Measurements from ENCODE around the gene CAPN13.

The CAPN13 gene, protein sequence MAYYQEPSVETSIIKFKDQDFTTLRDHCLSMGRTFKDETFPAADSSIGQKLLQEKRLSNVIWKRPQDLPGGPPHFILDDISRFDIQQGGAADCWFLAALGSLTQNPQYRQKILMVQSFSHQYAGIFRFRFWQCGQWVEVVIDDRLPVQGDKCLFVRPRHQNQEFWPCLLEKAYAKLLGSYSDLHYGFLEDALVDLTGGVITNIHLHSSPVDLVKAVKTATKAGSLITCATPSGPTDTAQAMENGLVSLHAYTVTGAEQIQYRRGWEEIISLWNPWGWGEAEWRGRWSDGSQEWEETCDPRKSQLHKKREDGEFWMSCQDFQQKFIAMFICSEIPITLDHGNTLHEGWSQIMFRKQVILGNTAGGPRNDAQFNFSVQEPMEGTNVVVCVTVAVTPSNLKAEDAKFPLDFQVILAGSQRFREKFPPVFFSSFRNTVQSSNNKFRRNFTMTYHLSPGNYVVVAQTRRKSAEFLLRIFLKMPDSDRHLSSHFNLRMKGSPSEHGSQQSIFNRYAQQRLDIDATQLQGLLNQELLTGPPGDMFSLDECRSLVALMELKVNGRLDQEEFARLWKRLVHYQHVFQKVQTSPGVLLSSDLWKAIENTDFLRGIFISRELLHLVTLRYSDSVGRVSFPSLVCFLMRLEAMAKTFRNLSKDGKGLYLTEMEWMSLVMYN

DNA sequence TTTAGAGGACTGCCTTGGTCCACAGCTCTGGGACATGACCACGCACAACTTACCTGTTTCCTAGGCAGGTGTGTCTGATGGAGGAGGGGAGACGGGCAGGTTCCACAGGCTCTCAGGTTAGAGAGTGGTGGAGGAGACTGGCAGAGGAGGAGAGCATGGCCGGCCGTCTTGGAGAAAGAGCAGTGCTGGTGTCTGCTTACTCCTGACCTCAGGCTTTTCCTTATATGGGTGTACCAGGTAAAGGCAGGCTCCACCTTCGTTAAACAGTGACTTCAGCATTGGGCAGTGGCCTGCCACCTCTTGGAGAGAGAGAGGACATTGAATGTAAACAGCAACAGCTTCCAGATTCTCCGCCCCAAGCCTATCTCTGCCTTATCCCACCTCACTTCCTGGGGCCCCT is at the start of gene CAPN13:
CAPN13 (minus strand) TSS at position 198 of the 400 bp plus-strand sequence. CDS start 20,121 bp downstream, outside the sequence.
- DNase-seq = no peak

DNA sequence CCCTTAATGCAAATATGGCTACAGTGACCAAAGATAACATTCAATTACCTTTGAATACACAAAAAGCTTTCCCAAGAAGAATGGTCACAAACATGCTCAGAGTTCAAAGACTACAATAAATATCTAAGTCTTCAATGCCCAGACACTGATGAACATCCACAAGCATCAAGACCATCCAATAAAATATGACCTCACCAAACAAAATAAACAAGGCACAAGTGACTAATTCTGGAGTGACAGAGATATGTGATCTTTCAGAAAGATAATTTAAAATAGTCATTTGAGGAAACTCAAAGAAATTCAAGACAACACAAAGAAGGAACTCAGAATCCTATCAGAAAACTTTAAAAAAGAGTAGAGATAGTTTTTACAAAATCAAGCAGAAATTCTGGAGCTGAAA is 40.6 kb upstream of the CAPN13 start:
- DNase-seq = no peak

DNA sequence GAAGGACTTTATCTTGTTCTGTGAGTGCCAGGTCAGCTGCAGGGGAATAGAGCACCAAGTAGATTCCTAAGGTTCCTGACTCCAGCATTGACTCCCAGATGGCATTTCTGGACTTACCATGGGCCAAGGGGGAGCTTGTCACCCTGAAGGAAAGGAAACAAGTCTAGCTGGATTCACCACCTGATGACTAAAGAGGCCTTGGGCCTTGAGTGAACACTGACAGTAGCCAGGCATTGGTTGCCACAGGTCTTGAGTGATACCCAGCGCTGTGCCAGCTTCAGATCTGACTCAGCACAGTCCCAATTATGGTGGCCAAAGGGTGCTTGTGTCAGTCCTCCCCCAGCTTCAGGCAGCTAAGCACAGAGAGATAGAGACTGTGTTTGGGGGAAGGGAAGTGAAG is 40.1 kb upstream of the CAPN13 start:
- DNase-seq = no peak

- no peak for DNase-seq
Measured at GRCh38 chr2:30828586-30828985, 21.3 kb upstream of the CAPN13 start.

DNA sequence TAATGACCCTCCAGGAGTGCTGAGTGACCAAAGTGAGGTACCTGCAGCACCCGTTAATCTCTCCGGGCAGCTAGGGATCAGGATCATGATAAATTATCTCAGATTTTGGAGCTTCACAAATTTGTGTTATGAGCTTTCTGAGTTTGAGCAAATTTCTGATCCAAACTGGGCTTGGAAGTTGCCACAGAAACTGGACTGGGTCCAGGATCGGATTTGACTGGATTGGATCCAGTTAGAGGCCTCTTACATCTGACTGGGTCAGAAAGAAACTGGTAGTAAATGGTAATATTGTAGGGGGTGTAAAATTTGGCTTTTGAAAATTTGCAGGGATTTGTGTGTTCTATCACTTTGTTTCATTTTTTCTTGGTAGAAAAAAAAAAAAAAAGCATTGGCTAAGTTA is 19.7 kb upstream of the CAPN13 start:
- DNase-seq = no peak

GRCh38 chr2:30826481-30826880 is 19.2 kb upstream of the CAPN13 start:
- no peak for DNase-seq

DNA sequence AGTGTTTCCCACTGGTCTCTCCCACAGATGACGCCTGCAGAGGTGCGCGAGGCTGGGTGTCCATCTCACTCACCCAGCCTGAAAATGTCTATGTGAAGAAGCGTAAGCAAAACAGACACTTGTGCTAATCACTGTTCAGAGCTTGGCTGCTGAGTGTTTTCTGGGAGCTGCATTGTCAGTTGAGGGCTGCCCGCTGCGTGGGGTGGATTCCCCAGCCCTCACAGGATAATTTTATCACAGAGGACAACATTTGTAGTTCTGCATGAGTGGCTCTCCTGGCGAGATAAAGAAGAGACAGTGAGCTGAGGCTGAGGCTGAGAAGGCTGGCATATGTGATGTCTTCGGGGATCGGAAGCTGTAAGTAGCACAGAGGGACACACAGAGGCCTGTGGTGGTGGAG is 16.2 kb upstream of the CAPN13 start:
- DNase-seq = no peak

DNA sequence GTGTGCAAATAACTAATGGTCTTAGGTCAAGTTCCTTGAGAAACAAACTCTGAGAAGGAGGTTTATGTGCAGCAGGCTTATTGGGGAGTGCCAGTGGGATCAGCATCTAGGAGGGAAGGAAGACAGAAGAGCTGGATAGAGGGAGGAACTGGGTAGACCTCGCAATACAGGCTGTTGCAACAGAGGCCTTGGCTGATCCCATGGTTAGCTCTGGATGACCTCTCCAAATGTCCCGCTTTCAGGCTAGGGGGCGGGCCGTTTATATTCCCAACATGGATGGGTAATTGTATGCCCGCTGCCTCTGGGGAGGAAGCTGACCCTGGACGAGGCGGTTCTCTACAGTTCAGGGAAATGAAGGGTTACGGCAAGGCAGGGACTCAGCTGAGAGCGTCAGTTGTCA is 14.7 kb upstream of the CAPN13 start:
- no peak for DNase-seq

GRCh38 chr2:30820381-30821055 is 13.3 kb upstream of the CAPN13 start:
- no peak for DNase-seq

DNA sequence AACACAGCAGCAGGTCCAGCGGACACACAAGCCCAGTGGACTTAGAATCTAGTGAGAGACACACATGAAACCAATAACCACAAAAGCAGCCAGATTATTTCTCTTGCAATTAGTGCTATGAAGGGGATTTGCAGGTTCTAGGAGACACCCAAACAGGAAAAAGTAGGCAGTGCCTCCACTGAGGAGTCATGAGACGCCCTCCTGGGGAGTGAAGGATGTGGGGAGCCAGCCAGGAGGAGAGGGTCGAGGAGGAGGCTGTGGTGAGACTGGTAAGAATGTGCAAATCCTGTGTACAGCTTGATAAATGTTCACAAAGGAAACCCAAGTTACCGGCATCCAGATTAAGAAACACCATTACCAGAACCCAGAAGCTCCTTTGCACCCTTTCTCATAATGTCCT is 2.7 kb upstream of the CAPN13 start:
- no peak for DNase-seq

DNA sequence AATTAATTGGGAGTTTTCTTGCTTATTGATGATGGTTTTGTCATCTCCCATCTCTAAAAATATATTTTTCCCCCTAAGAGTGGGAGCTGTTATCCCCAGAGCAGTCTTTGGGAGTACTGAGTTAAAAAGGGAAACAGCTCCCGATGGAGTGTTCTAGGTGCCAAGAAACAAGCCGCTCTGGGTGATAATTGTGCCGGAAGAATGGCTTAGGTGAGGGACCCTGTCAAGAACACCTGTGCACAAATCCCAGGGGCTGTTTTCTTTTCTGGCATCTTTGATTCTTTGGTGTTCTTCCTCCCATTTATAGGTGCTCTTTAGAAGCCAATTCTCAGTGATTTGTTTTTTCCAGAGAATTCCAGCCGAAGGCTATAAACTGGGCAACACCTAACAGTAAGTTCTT is 1.4 kb upstream of the CAPN13 start:
- DNase-seq = no peak

DNA sequence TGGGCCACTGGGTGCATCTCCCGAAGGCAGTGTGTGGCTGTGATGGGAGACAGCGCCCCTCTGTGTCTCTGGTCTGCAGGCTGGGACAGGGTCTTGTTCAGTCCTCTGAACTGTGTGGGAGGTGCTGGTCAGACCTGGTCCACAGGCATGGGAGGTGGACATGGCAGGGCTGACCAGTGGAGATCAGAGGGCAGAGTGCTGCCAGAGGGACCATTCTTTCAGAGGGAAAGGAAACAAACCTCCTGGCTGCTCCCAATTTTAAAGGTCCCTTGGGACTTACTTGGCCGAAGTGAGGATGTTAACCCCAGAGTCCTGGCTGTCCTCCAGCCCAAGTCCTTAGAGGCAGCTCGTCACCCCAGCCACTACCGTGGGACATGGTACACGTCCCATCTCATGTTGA is 4.0 kb downstream of the CAPN13 start:
- DNase-seq = no peak

- DNase-seq = no peak
Measured at GRCh38 chr2:30802611-30803010, 4.6 kb downstream of the CAPN13 start.

DNA sequence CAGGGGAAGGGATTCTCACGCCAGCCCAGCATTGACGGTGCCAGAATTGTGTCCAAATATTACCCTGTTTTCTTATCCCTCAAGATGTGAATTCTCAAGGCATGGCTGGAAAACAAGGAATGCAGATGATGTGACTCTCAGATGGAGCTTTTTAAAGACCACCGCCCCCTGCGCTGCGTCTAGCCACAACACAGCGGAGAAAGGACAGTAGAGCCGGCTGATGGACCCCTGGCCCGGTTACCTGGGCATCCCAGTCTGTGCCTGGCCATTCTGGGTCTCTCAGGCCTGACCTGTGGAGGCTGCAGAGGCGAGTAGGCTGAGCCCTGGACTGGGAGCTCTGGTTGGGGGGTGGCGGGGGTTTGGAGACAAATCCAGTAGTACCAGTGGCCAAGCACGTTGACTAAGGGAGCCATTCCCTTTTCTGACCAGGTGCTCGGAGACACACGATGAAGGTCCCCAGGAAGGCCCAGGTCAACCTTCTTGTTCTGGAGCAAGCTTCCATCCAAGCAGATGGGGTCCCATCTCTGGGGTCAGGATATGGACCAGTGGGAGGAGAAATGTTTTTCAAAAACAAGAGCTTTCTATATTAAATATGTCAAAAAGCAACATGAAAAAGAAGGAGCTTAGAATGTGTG is 5.3 kb downstream of the CAPN13 start:
- no peak for DNase-seq

DNA sequence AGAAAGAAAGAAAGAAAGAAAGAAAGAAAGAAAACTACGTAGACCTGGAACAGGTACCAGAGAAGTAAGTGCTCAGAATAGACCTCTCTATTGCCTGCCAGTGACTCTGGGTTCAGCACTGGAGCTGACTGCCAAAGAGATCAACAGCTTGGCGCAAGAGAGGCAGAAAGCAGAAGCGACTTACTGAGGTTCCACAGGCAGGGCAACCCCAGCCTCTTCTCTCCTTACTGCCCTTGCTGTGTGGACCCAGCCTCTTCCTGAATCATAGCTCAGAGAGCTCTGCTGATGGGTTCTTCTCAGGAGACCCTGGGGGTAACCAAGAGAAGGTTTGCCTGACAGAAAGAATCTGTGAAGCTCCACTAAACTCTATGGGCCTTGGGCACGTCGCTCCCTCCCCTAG is 7.1 kb downstream of the CAPN13 start:
- DNase-seq = no peak

DNA sequence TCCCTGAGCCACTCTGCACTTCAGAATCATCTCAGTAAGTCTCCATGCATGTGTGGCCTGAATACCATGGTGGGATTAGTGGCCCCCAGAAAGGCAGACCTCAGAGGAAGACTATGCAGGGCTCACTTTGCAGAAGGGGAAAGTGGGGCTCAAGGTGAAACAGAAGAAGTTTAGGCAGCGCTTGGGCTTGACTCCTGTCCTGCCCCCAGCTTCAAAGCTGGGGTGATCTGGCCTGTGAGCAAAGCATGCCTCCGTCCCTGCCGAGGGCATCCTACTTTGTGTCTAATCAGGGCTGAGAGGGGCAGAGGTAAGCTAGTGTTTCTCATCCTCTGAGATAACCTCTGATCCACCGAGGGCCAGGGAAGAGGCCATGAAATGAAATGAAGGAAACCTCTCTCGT is 7.9 kb downstream of the CAPN13 start:
- no peak for DNase-seq

- DNase-seq = no peak
Measured at GRCh38 chr2:30798536-30798991, 8.7 kb downstream of the CAPN13 start.

DNA sequence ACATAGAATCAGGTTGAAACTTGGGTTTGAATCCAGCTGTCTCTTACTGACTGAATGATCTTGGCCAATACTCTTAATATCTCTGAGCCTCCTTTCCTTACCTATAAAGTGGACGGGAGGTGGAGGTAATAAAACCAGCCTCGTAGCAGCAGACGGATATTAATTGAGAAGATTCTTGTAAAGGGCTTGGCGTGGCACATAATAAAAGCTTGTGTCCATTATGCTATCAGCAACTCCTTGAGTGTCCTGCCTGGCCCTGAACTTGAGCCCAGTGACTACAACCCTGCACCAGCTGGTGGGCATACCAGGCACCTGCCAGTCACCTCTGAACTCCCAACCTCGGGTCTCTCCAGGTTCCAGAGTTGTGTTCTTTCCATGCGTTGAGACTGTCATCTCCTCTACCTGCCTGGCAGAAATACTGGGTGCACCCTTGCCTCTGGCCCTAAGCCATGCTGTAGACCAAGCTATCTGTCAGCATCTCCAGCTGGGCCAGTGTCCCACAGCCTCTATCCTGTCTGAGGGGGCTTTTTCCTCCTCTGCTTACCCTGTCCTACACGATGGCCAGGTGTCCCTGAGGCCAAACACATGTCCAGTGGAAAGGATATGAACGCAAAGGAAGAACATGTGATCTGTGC is 9.7 kb downstream of the CAPN13 start:
- no peak for DNase-seq

GRCh38 chr2:30796699-30797098 is 10.5 kb downstream of the CAPN13 start:
- DNase-seq = no peak

- DNase-seq = no peak
Measured at GRCh38 chr2:30792521-30792920, 14.7 kb downstream of the CAPN13 start.

GRCh38 chr2:30790879-30791278 is 16.4 kb downstream of the CAPN13 start:
- DNase-seq = no peak

- no peak for DNase-seq
Measured at GRCh38 chr2:30789670-30790210, 17.5 kb downstream of the CAPN13 start.
